ENCODE results near the gene ADGRA3. TPM values are rescaled to one million over a fixed set of nuclear protein-coding genes. Genes with fewer than 3 reads are reported as not detected.
"Not testable (repeated sequence)": the region's sequence is repeated elsewhere in the genome, so short reads cannot be mapped to it uniquely, and the experiment has no call there.

ADGRA3 gene
- total RNA-seq, 1 donor from 2014 or later: 20.7 TPM

- DNase-seq (ENCODE audit: low spot score): no peak
Measured at GRCh38 chr4:22384154-22384553, 131.7 kb downstream of the ADGRA3 start.

DNA sequence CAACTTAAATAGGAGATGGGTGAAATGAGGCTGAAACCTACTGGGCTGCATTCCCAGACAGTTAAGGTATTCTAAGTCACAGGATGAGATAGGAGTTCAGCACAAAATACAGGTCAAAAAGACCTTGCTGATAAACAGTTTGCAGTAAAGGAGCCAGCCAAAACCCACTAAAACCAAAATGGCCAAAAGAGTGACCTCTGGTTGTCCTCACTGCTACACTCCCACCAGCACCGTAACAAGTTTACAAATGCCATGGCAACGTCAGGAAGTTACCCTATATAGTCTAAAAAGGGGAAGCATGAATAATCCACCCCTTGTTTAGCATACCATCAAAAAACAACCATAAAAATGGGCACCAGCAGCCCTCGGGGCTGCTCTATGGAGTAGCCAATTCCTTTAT is 133.7 kb downstream of the ADGRA3 start:
- not testable (repeated sequence) for DNase-seq (ENCODE audit: low spot score)

DNA sequence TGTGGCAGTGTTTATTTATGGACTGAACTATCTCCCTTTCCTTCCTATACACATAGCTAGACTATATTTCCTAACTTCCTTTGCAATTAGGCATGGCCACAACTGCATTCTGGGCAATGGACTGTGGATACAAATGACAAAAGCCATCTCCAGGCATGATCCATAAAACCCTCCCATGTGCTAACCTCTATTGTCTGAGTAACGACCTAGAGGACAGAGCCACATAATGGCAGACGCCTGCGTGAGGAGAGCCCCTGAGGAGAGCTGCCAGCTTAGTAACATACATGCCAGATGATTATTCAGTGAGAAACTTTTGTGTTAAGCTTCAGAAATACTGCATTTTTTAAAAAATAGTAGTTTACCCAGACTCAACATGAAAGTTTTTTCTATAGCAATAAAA is 142.9 kb downstream of the ADGRA3 start:
- no peak for DNase-seq (ENCODE audit: low spot score)

DNA sequence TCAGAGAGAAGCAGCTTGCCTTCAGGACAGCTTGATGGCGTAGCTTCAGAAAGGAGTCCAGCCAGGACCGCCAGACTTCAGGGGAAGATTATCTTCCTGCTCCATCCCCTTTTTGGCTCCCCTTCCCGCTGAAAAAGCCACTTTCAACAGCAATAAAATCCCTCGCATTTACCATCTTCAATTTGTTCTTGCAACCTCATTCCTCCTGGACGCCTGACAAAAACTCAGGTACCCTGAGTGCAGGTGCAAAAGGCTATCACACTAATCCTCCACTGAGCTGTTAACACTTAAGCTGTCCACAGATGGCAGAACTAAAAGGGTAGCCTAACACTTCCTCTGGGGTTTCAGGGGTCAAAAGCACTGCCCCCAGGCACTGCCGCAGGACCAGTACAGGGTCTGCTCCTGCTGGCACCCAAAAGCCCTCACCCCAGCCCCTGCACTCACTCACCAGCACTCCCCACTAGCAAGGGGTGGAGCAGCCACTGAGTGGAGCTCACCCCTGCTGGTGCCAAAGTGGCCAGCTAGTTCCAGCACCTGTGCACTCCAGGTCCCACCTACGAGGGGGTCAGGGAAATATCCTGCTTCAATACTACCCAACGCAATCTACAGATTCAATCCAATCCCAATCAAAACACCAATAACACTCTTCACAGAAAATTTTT is 145.8 kb downstream of the ADGRA3 start:
- no peak for DNase-seq (ENCODE audit: low spot score)

GRCh38 chr4:22363787-22364186 is 152.1 kb downstream of the ADGRA3 start:
- no peak for DNase-seq (ENCODE audit: low spot score)

GRCh38 chr4:22363036-22363435 is 152.8 kb downstream of the ADGRA3 start:
- DNase-seq (ENCODE audit: low spot score): no peak

GRCh38 chr4:22356987-22357596 is 158.8 kb downstream of the ADGRA3 start:
- DNase-seq (ENCODE audit: low spot score): no peak

GRCh38 chr4:22348410-22348809 is 167.5 kb downstream of the ADGRA3 start:
- no peak for DNase-seq (ENCODE audit: low spot score)

DNA sequence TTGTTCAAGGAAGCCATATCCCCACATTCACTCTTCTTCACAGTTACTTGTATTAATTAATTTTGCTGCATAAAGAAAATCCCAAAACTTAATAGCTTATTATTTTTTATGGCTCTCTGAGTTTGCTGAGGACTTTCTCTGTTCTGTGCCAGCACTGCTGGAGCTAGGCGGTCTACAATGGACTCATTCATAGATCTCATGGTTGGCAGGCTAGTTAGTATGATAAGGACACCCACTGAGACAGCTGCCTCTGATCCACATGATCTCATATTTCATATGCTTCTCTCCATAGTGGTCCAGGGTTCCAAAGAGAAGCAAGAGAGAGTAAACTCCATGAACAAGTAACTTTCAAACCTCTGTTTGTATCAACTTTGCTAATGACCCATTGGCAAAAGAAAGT is 170.2 kb downstream of the ADGRA3 start:
- no peak for DNase-seq (ENCODE audit: low spot score)

DNA sequence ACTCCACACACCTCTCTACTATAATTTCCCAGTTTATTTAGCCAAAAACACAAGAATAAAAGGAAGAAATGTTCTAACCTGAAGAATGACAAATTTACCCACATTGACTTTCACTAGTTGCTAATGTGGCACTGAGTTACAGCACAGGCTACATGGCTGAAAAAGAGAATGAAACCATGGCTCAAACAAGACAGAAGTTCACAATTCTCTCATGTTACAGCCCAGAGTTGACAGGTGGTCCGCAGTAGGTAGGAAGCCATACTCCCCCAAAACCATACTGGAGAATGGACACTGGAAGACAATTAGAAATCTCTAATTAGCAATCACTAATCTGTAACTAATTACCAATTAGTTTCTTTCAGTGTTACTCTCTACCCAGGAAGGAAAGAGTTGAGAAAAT is 170.8 kb downstream of the ADGRA3 start:
- no peak for DNase-seq (ENCODE audit: low spot score)

GRCh38 chr4:22343606-22344005 is 172.3 kb downstream of the ADGRA3 start:
- no peak for DNase-seq (ENCODE audit: low spot score)

DNA sequence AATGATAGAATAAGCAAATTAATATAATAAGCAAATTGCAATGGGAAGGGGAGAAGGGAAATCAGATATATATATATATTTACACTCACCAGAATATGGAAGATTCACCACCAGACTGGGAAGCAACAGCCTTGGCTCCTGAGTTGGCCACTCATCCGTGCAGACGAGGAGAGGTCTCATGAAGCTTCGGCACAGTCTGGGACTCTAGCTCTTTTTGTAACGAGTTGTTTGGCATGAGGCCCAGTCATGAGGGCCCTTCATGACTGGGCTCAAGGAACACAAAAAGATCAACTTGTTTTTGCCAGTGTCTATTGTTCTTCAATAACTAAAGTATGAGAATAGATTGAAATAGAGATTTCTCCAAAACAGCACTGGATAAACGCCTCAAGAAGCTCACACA is 176.4 kb downstream of the ADGRA3 start:
- DNase-seq (ENCODE audit: low spot score): no peak

GRCh38 chr4:22338796-22339195 is 177.1 kb downstream of the ADGRA3 start:
- DNase-seq (ENCODE audit: low spot score): no peak

Other genes with a start within 250 kb of the ADGRA3 start
- 0.16 TPM for gene GBA3, start 176.9 kb upstream of the ADGRA3 start, total RNA-seq